GM10266 (cell line): ENCODE measurements around the gene MOSPD3.
"Not testable (repeated sequence)": the region's sequence is repeated elsewhere in the genome, so short reads cannot be mapped to it uniquely, and the experiment has no call there.

Experiments used
- DNase-seq: peaks from one replicate; pipeline ENCODE4 v3.0.0; 2012; ENCODE audit errors: extremely low spot score
- CTCF ChIP-seq: IDR thresholded peaks from 2 replicates; pipeline ENCODE4 v1.5.1; 2012; ENCODE audit warnings: mild to moderate bottlenecking, low read depth; ENCODE audit not compliant: control insufficient read depth, insufficient read depth; ENCODE audit errors: missing control alignments

The MOSPD3 gene

GRCh38 chr7:100611983-100612729 lies at the start of gene MOSPD3:
Gene MOSPD3, plus strand, starts transcription at chr7:100612540. Its CDS starts 252 bp downstream, at chr7:100612792.
- no peak for TF ChIP-seq CTCF
- DNase-seq, result peak; percentile 99

GRCh38 chr7:100563100-100563564 lies 49.2 kb upstream of the MOSPD3 start:
- no peak for DNase-seq
- no peak for TF ChIP-seq CTCF

GRCh38 chr7:100563809-100564400 lies 48.4 kb upstream of the MOSPD3 start:
- peak; percentile 79 for TF ChIP-seq CTCF
- peak; percentile 81 for DNase-seq

- not testable (repeated sequence) for DNase-seq
Observed at GRCh38 chr7:100564405-100564804, 47.9 kb upstream of the MOSPD3 start.

- DNase-seq, result no peak
- TF ChIP-seq CTCF, result no peak
Observed at GRCh38 chr7:100565133-100565571, 47.2 kb upstream of the MOSPD3 start.

GRCh38 chr7:100566018-100566531 lies 46.3 kb upstream of the MOSPD3 start:
- no peak for TF ChIP-seq CTCF
- no peak for DNase-seq

GRCh38 chr7:100567031-100567730 lies 45.2 kb upstream of the MOSPD3 start:
- TF ChIP-seq CTCF, result no peak
- no peak for DNase-seq
